Measurements from ENCODE around the gene GOLGA3. TPM values are rescaled to one million over a fixed set of nuclear protein-coding genes. Genes with fewer than 3 reads are reported as not detected.
A peak's percentile ranks its signal among the peaks of the same experiment; 100 is the strongest.
"Not testable (repeated sequence)": the region's sequence is repeated elsewhere in the genome, so short reads cannot be mapped to it uniquely, and the experiment has no call there.

GOLGA3 gene, protein sequence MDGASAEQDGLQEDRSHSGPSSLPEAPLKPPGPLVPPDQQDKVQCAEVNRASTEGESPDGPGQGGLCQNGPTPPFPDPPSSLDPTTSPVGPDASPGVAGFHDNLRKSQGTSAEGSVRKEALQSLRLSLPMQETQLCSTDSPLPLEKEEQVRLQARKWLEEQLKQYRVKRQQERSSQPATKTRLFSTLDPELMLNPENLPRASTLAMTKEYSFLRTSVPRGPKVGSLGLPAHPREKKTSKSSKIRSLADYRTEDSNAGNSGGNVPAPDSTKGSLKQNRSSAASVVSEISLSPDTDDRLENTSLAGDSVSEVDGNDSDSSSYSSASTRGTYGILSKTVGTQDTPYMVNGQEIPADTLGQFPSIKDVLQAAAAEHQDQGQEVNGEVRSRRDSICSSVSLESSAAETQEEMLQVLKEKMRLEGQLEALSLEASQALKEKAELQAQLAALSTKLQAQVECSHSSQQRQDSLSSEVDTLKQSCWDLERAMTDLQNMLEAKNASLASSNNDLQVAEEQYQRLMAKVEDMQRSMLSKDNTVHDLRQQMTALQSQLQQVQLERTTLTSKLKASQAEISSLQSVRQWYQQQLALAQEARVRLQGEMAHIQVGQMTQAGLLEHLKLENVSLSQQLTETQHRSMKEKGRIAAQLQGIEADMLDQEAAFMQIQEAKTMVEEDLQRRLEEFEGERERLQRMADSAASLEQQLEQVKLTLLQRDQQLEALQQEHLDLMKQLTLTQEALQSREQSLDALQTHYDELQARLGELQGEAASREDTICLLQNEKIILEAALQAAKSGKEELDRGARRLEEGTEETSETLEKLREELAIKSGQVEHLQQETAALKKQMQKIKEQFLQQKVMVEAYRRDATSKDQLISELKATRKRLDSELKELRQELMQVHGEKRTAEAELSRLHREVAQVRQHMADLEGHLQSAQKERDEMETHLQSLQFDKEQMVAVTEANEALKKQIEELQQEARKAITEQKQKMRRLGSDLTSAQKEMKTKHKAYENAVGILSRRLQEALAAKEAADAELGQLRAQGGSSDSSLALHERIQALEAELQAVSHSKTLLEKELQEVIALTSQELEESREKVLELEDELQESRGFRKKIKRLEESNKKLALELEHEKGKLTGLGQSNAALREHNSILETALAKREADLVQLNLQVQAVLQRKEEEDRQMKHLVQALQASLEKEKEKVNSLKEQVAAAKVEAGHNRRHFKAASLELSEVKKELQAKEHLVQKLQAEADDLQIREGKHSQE (N-terminal part only)
- 10 to 100 TPM in 3 of 4 donors, 1 to 10 TPM in 1; 7.3 to 35.1 (median 15.5) TPM for polyA plus RNA-seq
- long read RNA-seq, donor 1 = 0 reads
- long read RNA-seq, donor 2 = 0 reads
- long read RNA-seq, donor 3, partial matches to known transcripts = 0 of 1 reads
- long read RNA-seq, donor 3, other reads (novel, unspliced or antisense) = 0 of 1 reads
- long read RNA-seq, donor 4 = 0 reads
- long read RNA-seq, donor 5 = 0 reads
- long read RNA-seq, donor 6 = 0 reads
- long read RNA-seq, donor 7 = 0 reads
- long read RNA-seq, donor 8 = 0 reads
- long read RNA-seq, donor 9 = 0 reads
- long read RNA-seq, donor 10 = 0 reads

DNA sequence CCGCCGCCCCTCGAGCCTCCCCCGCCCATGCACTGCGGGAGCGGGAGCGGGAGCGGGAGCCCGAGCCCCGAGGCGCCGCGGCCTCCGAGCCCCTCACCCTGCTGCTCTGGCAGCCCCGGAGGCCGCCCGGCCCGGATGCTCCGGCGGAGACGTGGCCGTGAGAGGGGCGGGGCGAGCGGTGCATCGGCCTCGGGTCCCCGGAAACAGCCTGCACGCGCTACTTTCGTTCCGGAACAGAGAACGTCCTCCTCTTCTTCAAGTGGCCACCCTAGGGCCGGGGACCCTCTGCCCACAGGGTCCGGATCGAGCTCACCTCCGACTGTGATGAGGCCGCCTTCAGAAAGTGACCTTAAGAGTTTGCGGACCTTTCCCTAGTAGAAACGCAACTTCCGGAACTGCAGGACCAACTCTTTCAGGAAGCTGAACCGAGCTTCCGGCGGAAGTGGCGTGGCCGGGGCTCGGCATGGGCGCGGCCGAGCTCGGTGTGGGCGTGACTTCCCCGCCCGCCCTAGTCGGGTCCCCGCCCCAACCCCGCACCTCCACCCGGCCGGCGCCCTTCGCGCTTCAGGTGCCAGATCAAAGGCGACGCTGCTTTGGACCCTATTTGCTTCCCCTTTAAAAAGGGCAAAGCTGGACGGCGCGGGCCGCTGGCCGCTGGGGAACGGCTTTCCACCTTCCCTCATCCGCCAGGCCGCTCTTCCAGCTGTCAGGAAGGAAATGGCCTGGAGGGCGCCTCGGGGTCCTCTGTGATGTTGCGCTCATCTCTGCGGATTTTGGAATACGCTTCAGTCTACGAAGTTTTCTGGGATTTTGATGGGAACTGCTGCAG, at the start of gene GOLGA3:
Gene GOLGA3 (minus strand): TSS at position 164 of the 829 bp plus-strand sequence. CDS start 6,741 bp downstream, outside the sequence.
- peak; percentile 95 to 97 for DNase-seq
- Histone ChIP-seq H3K36me3 (ENCODE audit: control insufficient read depth in 3 of 3, insufficient read depth in 2 of 3, low read depth in 1 of 3, low read length in 3 of 3) (peaks cover 0 to 39% (median 8%) of the 10 kb centered on the region in 3 donors), H3K4me1 (ENCODE audit: control insufficient read depth in 3 of 3, insufficient read depth in 2 of 3, low read depth in 1 of 3, low read length in 2 of 3) (peaks cover 2 to 16% (median 2%) of the 10 kb centered on the region in 3 donors), H3K4me3 (ENCODE audit: low read depth in 1 of 3, low read length in 3 of 3) (peak within 1 kb of the TSS; percentile 54 to 97 (median 96)), H3K27me3 (ENCODE audit: control insufficient read depth in 3 of 3, insufficient read depth in 3 of 3, low read length in 3 of 3) (no peaks in the 10 kb centered on the region), H3K27ac (ENCODE audit: low read depth in 1 of 3, low read length in 2 of 3) (peak within 1 kb of the TSS; percentile 96 to 100 (median 98)), H3K9me3 (ENCODE audit: control insufficient read depth in 2 of 2, insufficient read depth in 1 of 2, low read depth in 1 of 2, low read length in 1 of 2) (no peaks in the 10 kb centered on the region)
- no peak for FAIRE-seq
- 3 to 5% (median 4%) methylated on average over 61 to 78 of the region's 78 CpGs for WGBS, 3 donors

DNA sequence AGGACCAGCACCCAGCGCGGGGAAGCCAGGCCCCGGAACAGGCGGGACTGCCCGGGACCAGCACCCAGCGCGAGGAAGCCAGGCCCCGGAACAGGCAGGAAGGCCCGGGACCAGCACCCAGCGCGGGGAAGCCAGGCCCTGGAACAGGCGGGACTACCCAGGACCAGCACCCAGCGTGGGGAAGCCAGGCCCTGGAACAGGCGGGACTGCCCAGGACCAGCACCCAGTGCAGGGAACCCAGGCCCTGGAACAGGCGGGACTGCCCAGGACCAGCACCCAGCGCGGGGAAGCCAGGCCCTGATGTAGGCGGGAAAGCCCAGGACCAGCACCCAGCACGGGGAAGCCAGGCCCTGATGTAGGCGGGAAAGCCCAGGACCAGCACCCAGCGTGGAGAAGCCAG, 46.0 kb upstream of the GOLGA3 start:
- 93 to 96% (median 96%) methylated on average over 12 to 21 of the region's 21 CpGs for WGBS, 3 donors
- not testable (repeated sequence) for DNase-seq; H3K27me3 ChIP-seq (ENCODE audit: control insufficient read depth in 3 of 3, insufficient read depth in 3 of 3, low read length in 3 of 3); FAIRE-seq; H3K27ac ChIP-seq (ENCODE audit: low read depth in 1 of 3, low read length in 2 of 3); H3K4me1 ChIP-seq (ENCODE audit: control insufficient read depth in 3 of 3, insufficient read depth in 2 of 3, low read depth in 1 of 3, low read length in 2 of 3); H3K9me3 ChIP-seq (ENCODE audit: control insufficient read depth in 2 of 2, insufficient read depth in 1 of 2, low read depth in 1 of 2, low read length in 1 of 2); H3K4me3 ChIP-seq (ENCODE audit: low read depth in 1 of 3, low read length in 3 of 3)
- peaks cover 14 to 61% (median 17%) of the 10 kb centered on the region in 3 donors for H3K36me3 ChIP-seq (ENCODE audit: control insufficient read depth in 3 of 3, insufficient read depth in 2 of 3, low read depth in 1 of 3, low read length in 3 of 3)

DNA sequence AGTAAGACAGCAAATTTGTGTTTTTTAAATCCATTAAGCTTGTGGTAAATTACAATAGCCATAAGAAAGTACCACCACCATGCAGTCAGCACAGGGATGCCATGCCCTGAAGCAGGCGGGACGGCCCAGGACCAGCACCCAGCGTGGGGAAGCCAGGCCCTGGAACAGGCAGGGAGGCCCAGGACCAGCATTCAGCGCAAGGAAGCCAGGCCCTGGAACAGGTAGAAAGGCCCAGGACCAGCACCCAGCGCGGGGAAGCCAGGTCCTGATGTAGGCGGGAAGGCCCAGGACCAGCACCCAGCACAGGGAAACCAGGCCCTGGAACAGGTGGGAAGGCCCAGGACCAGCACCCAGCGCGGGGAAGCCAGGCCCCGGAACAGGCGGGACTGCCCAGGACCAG, 45.5 kb upstream of the GOLGA3 start:
- H3K27me3 ChIP-seq (ENCODE audit: control insufficient read depth in 3 of 3, insufficient read depth in 3 of 3, low read length in 3 of 3) = no peaks in the 10 kb centered on the region
- peaks cover 14 to 64% (median 20%) of the 10 kb centered on the region in 3 donors for H3K36me3 ChIP-seq (ENCODE audit: control insufficient read depth in 3 of 3, insufficient read depth in 2 of 3, low read depth in 1 of 3, low read length in 3 of 3)
- H3K27ac ChIP-seq (ENCODE audit: low read depth in 1 of 3, low read length in 2 of 3) = no peak overlapping the region
- FAIRE-seq = no peak
- H3K4me1 ChIP-seq (ENCODE audit: control insufficient read depth in 3 of 3, insufficient read depth in 2 of 3, low read depth in 1 of 3, low read length in 2 of 3) = no peaks in the 10 kb centered on the region
- no peak for DNase-seq
- 96 to 99% (median 98%) methylated on average over 10 to 11 of the region's 11 CpGs for WGBS, 3 donors
- H3K9me3 ChIP-seq (ENCODE audit: control insufficient read depth in 2 of 2, insufficient read depth in 1 of 2, low read depth in 1 of 2, low read length in 1 of 2) = no peaks in the 10 kb centered on the region
- no peak overlapping the region for H3K4me3 ChIP-seq (ENCODE audit: low read depth in 1 of 3, low read length in 3 of 3)

DNA sequence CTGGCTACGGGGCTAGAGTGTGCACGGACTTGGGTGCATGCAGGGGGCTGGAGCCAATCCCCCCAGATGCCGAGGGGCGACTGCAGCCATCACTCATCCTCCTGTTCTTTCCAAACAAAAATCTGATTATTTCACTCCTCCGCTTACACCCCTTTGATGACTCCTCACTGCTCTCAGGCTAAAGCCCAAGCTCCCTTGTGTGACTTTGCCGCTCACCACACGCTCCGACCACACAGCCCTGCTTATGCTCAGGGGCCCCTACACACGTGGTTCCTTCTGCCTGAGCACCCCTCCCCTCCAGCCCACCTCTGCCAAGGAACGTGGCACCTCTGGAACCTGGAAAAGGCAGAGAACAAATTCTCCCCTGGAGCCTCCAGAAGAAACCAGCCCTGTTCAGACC, 45.1 kb upstream of the GOLGA3 start:
- 85 to 96% (median 90%) methylated on average over 9 to 10 of the region's 10 CpGs for WGBS, 3 donors
- FAIRE-seq = no peak

DNA sequence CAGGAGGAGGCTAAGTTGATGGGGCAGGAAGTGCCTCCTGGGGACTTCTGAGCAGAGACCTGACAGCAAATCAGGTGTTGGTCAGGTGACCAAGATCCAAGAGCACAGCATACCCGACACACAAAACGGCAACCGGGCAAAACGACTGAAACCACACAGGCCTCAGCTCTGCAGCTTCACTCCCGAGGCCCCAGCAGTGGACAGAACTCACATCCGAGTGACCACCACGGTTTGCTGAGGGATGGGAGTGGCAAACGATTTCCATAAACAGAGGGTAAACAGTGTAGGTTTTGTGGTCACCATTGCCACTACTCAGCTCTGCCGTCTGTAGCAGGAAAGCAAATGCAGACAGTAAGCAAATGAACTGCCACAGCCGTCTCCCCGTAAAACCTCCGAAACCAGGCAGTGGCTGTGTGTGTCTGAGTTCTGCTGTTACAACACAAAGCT, 44.3 kb upstream of the GOLGA3 start:
- Histone ChIP-seq H3K27ac (ENCODE audit: low read depth in 1 of 3, low read length in 2 of 3) (peak overlapping the region in 1 of 3 donors; percentile 19), H3K4me3 (ENCODE audit: low read depth in 1 of 3, low read length in 3 of 3) (no peak overlapping the region), H3K27me3 (ENCODE audit: control insufficient read depth in 3 of 3, insufficient read depth in 3 of 3, low read length in 3 of 3) (no peaks in the 10 kb centered on the region), H3K9me3 (ENCODE audit: control insufficient read depth in 2 of 2, insufficient read depth in 1 of 2, low read depth in 1 of 2, low read length in 1 of 2) (no peaks in the 10 kb centered on the region), H3K36me3 (ENCODE audit: control insufficient read depth in 3 of 3, insufficient read depth in 2 of 3, low read depth in 1 of 3, low read length in 3 of 3) (peaks cover 16 to 66% (median 20%) of the 10 kb centered on the region in 3 donors), H3K4me1 (ENCODE audit: control insufficient read depth in 3 of 3, insufficient read depth in 2 of 3, low read depth in 1 of 3, low read length in 2 of 3) (no peaks in the 10 kb centered on the region)
- 73 to 89% (median 77%) methylated on average over 12 of the region's 12 CpGs for WGBS, 3 donors
- FAIRE-seq (no peak), DNase-seq (no peak)

More for the DNA sequence above, 45.1 kb upstream of the GOLGA3 start:
- Histone ChIP-seq H3K9me3 (ENCODE audit: control insufficient read depth in 2 of 2, insufficient read depth in 1 of 2, low read depth in 1 of 2, low read length in 1 of 2) (no peaks in the 10 kb centered on the region), H3K27ac (ENCODE audit: low read depth in 1 of 3, low read length in 2 of 3) (no peak overlapping the region), H3K36me3 (ENCODE audit: control insufficient read depth in 3 of 3, insufficient read depth in 2 of 3, low read depth in 1 of 3, low read length in 3 of 3) (peaks cover 14 to 64% (median 20%) of the 10 kb centered on the region in 3 donors), H3K27me3 (ENCODE audit: control insufficient read depth in 3 of 3, insufficient read depth in 3 of 3, low read length in 3 of 3) (no peaks in the 10 kb centered on the region), H3K4me3 (ENCODE audit: low read depth in 1 of 3, low read length in 3 of 3) (no peak overlapping the region), H3K4me1 (ENCODE audit: control insufficient read depth in 3 of 3, insufficient read depth in 2 of 3, low read depth in 1 of 3, low read length in 2 of 3) (no peaks in the 10 kb centered on the region)
- no peak for DNase-seq

DNA sequence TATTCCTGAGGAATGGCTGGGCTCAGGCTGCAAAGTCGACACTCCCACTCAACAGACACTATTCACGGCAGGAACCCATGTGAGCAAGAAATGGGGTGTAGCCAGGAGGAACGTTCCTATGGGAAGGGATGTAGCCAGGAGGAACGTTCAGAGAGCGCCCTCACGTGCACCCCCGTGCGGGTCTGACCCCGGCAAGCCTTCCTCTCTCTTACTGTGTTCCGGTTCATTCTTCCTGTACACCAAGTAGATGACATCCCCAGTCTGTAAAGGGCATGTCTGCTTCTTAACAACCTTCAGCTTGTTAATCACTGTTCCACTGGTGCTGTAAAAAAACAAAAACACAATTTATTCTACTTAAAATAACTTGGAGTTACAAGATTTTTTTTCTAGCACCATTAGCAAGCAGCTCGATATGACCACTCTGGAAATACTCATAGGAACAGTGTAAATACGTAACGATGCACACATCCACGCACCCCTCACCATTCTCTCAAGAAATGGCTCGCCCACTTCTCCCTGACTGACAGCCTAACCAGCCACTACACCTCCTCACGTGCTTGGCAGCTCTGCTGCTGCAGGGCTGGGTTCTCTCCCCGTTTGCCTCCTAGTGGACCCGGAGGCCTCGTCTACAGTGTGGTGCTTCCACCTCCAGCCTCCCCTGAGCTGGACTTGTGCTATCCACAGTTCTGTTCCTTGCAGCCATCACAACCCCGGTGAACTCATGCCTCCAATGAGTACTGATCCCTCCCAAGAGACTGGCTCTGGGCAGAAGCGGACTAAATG, 43.6 kb upstream of the GOLGA3 start:
- peaks cover 18 to 68% (median 20%) of the 10 kb centered on the region in 3 donors for H3K36me3 ChIP-seq (ENCODE audit: control insufficient read depth in 3 of 3, insufficient read depth in 2 of 3, low read depth in 1 of 3, low read length in 3 of 3)
- WGBS, 3 donors = 91 to 94% (median 91%) methylated on average over 21 of the region's 21 CpGs
- no peaks in the 10 kb centered on the region for H3K4me1 ChIP-seq (ENCODE audit: control insufficient read depth in 3 of 3, insufficient read depth in 2 of 3, low read depth in 1 of 3, low read length in 2 of 3)
- no peak for DNase-seq
- H3K27ac ChIP-seq (ENCODE audit: low read depth in 1 of 3, low read length in 2 of 3) = no peak overlapping the region
- no peak for FAIRE-seq
- no peaks in the 10 kb centered on the region for H3K9me3 ChIP-seq (ENCODE audit: control insufficient read depth in 2 of 2, insufficient read depth in 1 of 2, low read depth in 1 of 2, low read length in 1 of 2)
- H3K27me3 ChIP-seq (ENCODE audit: control insufficient read depth in 3 of 3, insufficient read depth in 3 of 3, low read length in 3 of 3) = no peaks in the 10 kb centered on the region
- no peak overlapping the region for H3K4me3 ChIP-seq (ENCODE audit: low read depth in 1 of 3, low read length in 3 of 3)
